Gastroesophageal sphincter (tissue), 4 donors: Measurements from ENCODE around the gene TTL. TPM values are rescaled to one million over a fixed set of nuclear protein-coding genes. Genes with fewer than 3 reads are reported as not detected.

ENCODE experiments used
- ATAC-seq: fragments of 150-250 bp; one replicate; pipeline ENCODE4 v1.9.1; 2016; ENCODE audit warnings: mild to moderate bottlenecking, moderate library complexity
- H3K27ac ChIP-seq, 4 donors: fragments of 200-600 bp; sonication (generic) in 3 of 4; 1 replicate in 3 of 4; 2 replicates in 1 of 4; pipeline ENCODE4 v1.5.1; 2016 to 2019
- H3K27me3 ChIP-seq: fragments of 200-600 bp; sonication (generic); one replicate; pipeline ENCODE4 v1.5.1; 2019
- H3K36me3 ChIP-seq, 2 donors: fragments of 200-600 bp; sonication (generic); one replicate each; pipeline ENCODE4 v1.5.1; 2019; ENCODE audit warnings: control low read depth in 1 of 2
- H3K4me1 ChIP-seq, 3 donors: fragments of 200-600 bp; sonication (generic); 1 replicate in 2 of 3; 2 replicates in 1 of 3; pipeline ENCODE4 v1.5.1; 2016 to 2019; ENCODE audit warnings: control low read depth in 2 of 3
- H3K4me3 ChIP-seq, 2 donors: fragments of 200-600 bp; sonication (generic); one replicate each; pipeline ENCODE4 v1.5.1; 2019; ENCODE audit warnings: mild to moderate bottlenecking in 1 of 2, moderate library complexity in 1 of 2
- H3K9me3 ChIP-seq, 3 donors: fragments of 200-600 bp; sonication (generic); one replicate each; pipeline ENCODE4 v1.5.1; 2017 to 2019; ENCODE audit warnings: control low read depth in 2 of 3
- EP300 ChIP-seq: sonication (generic); formaldehyde crosslinking; IDR thresholded peaks from one replicate; pipeline ENCODE4 v1.6.1; 2017; ENCODE audit warnings: antibody characterized with exemption, mild to moderate bottlenecking
- POLR2A ChIP-seq, 2 donors: fragments of 450-650 bp; IDR thresholded peaks; one replicate each; pipeline ENCODE4 v1.6.1; 2017; ENCODE audit warnings: antibody characterized with exemption in 2 of 2, mild to moderate bottlenecking in 2 of 2, moderate library complexity in 1 of 2
- POLR2AphosphoS5 ChIP-seq: sonication (generic); formaldehyde crosslinking; IDR thresholded peaks from one replicate; pipeline ENCODE4 v1.6.1; 2017; ENCODE audit warnings: antibody characterized with exemption
- WGBS, 2 donors: methylation state at CpG; one replicate each; pipeline ENCODE4 v1.1.5; 2018; ENCODE audit warnings: low coverage in 1 of 2; 5-methylcytosine and 5-hydroxymethylcytosine counted together
- total RNA-seq, 4 donors: library from RNA; depleted of rRNA; stranded (reverse); fragments of >200 nt; gene quantifications; one replicate each; pipeline ENCODE4 v1.1.0, GENCODE V29; 2016
- TF ChIP-seq, protein P1 (sequence below), 4 experiments: fragments of 200-600 bp in 2 of 4; fragments of 450-650 bp in 2 of 4; sonication (generic) in 1 of 4; IDR thresholded peaks; one replicate each; pipeline ENCODE4 v1.5.1; 2017 to 2019; ENCODE audit warnings: antibody characterized with exemption in 4 of 4, mild to moderate bottlenecking in 2 of 4, moderate library complexity in 2 of 4

The TTL gene
- total RNA-seq, 4 donors from 2014 or later = 19.3 to 33.8 (median 24.9) TPM

DNA sequence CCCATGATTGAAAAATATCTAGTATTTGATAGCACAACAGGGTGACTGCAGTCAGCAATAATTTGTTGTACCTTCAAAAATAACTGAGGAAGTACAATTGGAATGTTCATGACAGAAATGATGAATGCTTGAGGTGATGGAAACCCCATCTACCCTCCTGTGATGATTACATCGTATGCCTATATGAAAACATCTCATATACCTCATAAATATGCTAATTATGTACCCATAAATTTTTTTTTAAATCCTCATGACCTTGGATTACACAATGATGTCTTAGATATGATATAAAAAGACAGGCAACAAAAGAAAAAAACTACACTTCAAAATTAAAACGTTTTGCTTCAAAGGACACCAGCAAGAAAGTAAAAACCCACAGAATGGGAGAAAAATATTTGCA lies 59.0 kb downstream of the TTL start:
- Histone ChIP-seq H3K9me3 (no peaks in the 10 kb centered on the region), H3K4me1 (peaks cover 0 to 25% (median 4%) of the 10 kb centered on the region in 3 donors), H3K27me3 (no peaks in the 10 kb centered on the region), H3K4me3 (no peak overlapping the region), H3K36me3 (no peaks in the 10 kb centered on the region), H3K27ac (peak overlapping the region in 1 of 4 donors; percentile 90)
- 24 to 35% methylated on average over 2 of the region's 2 CpGs for WGBS, 2 donors
- TF ChIP-seq, protein P1, sequence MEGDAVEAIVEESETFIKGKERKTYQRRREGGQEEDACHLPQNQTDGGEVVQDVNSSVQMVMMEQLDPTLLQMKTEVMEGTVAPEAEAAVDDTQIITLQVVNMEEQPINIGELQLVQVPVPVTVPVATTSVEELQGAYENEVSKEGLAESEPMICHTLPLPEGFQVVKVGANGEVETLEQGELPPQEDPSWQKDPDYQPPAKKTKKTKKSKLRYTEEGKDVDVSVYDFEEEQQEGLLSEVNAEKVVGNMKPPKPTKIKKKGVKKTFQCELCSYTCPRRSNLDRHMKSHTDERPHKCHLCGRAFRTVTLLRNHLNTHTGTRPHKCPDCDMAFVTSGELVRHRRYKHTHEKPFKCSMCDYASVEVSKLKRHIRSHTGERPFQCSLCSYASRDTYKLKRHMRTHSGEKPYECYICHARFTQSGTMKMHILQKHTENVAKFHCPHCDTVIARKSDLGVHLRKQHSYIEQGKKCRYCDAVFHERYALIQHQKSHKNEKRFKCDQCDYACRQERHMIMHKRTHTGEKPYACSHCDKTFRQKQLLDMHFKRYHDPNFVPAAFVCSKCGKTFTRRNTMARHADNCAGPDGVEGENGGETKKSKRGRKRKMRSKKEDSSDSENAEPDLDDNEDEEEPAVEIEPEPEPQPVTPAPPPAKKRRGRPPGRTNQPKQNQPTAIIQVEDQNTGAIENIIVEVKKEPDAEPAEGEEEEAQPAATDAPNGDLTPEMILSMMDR (IDR thresholded peaks at IDR 0.05) = no peak
- TF ChIP-seq POLR2AphosphoS5 = no peak
- TF ChIP-seq POLR2A (IDR thresholded peaks at IDR 0.05) = no peak
- no peak for TF ChIP-seq EP300
- no peak for ATAC-seq

DNA sequence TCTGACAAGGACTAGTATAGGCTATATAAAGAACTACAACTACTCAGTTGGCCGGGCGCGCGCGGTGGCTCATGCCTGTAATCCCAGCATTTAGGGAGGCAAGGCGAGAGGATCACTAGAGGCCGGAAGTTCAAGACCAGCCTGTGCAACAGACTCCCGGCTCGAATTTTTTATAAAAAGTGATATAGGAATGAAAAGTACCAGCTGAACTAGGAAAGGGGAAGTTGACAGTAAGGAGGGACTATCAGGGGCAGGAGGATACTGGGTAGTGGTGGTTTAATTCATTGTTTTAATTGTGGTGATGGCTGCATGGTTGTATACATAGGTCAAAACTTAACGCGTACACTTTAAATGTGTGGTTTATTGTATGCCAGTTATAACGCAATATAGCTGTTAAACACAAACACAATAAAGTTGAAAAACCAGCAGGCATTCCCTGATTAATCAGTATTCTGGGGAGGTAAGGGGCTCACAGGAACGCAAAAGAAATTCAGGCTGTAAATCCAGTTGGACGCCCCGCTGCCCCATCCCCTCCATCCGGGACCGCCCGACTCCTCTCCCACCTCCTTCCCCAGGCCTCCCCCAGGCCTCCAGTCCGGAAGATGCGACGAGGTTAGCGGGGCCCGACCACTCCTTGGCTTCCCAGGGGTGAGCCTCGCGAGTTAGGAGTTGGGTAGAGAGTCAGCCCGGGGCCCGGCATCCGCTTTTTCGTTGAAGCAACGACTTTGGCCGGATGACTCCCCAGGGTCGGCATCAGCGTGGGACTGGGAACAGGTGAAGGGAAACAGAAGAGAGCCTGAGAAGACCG lies 59.6 kb downstream of the TTL start:
- H3K36me3 ChIP-seq = peaks cover 0 to 4% of the 10 kb centered on the region in 2 donors
- H3K4me3 ChIP-seq = peak overlapping the region; percentile 65 to 91
- H3K9me3 ChIP-seq = no peaks in the 10 kb centered on the region
- peak overlapping the region; percentile 82 to 90 (median 86) for H3K27ac ChIP-seq
- ATAC-seq = peak; percentile 85
- H3K27me3 ChIP-seq = no peaks in the 10 kb centered on the region
- TF ChIP-seq, protein P1 (IDR thresholded peaks at IDR 0.05) = no peak
- peak in 1 of 2 donors; percentile 41 for TF ChIP-seq POLR2A (IDR thresholded peaks at IDR 0.05)
- WGBS, 2 donors = 21 to 27% methylated on average over 19 to 26 of the region's 34 CpGs
- peaks cover 0 to 25% (median 4%) of the 10 kb centered on the region in 3 donors for H3K4me1 ChIP-seq

DNA sequence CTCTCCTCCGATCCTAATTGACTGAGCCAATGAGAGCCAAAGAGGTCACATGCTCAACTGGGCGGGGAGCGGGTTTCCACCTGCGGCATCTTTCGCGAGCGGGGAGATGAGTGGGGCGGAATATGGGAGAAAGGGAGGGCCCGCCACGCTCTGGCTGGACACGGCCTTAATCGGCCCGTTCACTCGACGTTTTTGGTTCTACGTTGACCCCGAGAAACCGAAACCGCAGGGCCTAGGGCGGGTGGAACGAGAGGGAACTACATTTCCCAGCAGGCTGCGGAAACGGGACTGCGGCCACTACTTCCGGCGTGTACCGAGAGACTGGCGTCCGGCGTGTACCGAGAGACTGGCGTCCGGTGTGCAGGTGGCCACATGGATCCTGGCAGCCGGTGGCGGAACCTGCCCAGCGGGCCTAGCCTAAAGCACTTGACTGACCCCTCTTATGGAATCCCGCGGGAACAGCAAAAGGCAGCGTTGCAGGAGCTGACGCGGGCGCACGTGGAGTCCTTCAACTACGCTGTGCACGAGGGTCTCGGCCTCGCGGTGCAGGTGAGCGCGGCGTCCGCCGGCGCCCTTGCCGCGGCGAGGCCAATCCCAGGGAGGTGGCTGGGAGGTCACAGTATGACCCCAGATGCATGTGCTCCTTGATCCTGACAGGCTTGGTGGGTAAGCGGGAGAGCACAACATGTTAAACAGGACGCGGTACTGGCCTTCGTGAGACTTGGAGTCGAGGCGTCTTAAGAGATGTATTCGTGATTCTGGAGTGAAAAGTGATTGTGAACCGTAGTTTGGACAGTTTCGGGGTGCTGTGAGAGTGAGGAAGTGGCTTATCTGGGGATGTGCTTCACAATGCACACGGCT lies 60.4 kb downstream of the TTL start, which contains the start of gene POLR1B:
Gene POLR1B, plus strand, starts transcription at position 343 of the 861 bp plus-strand sequence. Its CDS starts 30 bp downstream, at position 373.
- peak; percentile 91 for ATAC-seq

DNA sequence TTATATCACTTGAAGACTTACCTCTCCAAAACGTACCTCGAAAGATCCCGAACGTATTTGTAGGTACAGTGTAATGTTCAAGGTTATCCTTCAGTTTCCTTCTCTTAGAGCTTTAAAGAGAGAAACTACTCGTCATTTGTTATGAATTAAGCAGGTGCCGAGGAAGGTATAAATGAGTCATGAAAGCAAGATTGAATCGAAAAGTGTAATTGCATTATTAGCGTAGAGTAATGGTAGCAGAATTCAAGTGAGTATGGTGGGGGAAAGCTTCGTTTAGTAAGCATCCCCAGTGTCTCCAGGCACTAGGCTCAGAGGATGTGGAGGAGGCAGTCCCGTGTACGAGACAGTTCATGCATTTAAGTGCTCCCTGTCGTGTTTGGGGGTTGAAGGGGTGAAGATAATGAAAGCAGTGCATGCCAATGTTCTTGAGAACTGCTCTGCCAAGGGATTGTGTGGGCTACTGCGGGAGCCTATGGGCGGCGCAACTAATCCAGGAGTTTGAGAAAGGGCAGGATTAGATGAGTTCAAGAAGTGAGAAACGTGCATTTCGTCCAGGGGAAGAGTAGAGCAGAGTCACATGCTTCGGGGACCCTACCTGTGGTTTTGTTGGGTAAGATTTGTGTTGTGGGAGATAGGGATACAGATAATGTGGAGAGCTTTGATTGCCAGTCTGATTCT lies 61.2 kb downstream of the TTL start:
- Histone ChIP-seq H3K36me3 (peaks cover 0 to 19% of the 10 kb centered on the region in 2 donors), H3K27me3 (no peaks in the 10 kb centered on the region), H3K27ac (peak overlapping the region in 1 of 4 donors; percentile 90), H3K4me1 (peaks cover 0 to 25% (median 4%) of the 10 kb centered on the region in 3 donors), H3K4me3 (peak overlapping the region; percentile 65 to 91), H3K9me3 (no peaks in the 10 kb centered on the region)
- no peak for TF ChIP-seq POLR2AphosphoS5
- TF ChIP-seq, protein P1 (IDR thresholded peaks at IDR 0.05) = no peak
- TF ChIP-seq POLR2A (IDR thresholded peaks at IDR 0.05) = no peak
- TF ChIP-seq EP300 = no peak
- no peak for ATAC-seq
- WGBS, 2 donors = 6 to 13% methylated on average over 16 to 18 of the region's 18 CpGs

More for the DNA sequence above, 60.4 kb downstream of the TTL start, which contains the start of gene POLR1B:
- Histone ChIP-seq H3K36me3 (peaks cover 0 to 11% of the 10 kb centered on the region in 2 donors), H3K27me3 (no peaks in the 10 kb centered on the region), H3K4me1 (peaks cover 0 to 25% (median 4%) of the 10 kb centered on the region in 3 donors), H3K9me3 (no peaks in the 10 kb centered on the region), H3K4me3 (peak within 1 kb of the TSS; percentile 65 to 91), H3K27ac (peak within 1 kb of the TSS; percentile 82 to 90 (median 86))
- TF ChIP-seq EP300 = no peak
- peak in 1 of 2 donors; percentile 27 for TF ChIP-seq POLR2A (IDR thresholded peaks at IDR 0.05)
- TF ChIP-seq POLR2AphosphoS5 = peak; percentile 69
- TF ChIP-seq, protein P1 (IDR thresholded peaks at IDR 0.05) = no peak
- 0 to 1% methylated on average over 15 to 20 of the region's 67 CpGs for WGBS, 2 donors
